H1 (cell line): Measurements from ENCODE around the gene EPB41L4A.

Source experiments
- BRCA1 ChIP-seq: IDR thresholded peaks from 2 replicates; pipeline ENCODE4 v1.6.1; 2012; ENCODE audit warnings: low read depth, low read length, improper control_type of control experiment
- JUN ChIP-seq: IDR thresholded peaks from 2 replicates; pipeline ENCODE4 v1.6.1; 2011; ENCODE audit warnings: low read depth, mild to moderate bottlenecking, improper control_type of control experiment, low read length
- PHF8 ChIP-seq: fragments of 200-600 bp; sonication (generic); conservative IDR thresholded peaks from 2 replicates; pipeline ENCODE4 v1.7.1; 2012; ENCODE audit warnings: low read depth, mild to moderate bottlenecking, inconsistent platforms, low read length, moderate library complexity
- POLR2A ChIP-seq, 2 experiments: IDR thresholded peaks; 1 replicate in 1 of 2; 2 replicates in 1 of 2; pipeline ENCODE4 v1.6.1; 2011; ENCODE audit warnings: low read depth in 2 of 2, low read length in 2 of 2, mild to moderate bottlenecking in 2 of 2; ENCODE audit errors: control extremely low read depth in 1 of 2
- RAD21 ChIP-seq, 2 experiments: IDR thresholded peaks in 1 of 2; conservative IDR thresholded peaks in 1 of 2; 2 replicates each; pipeline ENCODE4 v1.6.1; 2011; ENCODE audit warnings: low read depth in 2 of 2, low read length in 2 of 2, improper control_type of control experiment in 1 of 2, inconsistent platforms in 1 of 2, mild to moderate bottlenecking in 1 of 2, moderate library complexity in 1 of 2
- SP1 ChIP-seq: IDR thresholded peaks from 2 replicates; pipeline ENCODE4 v1.6.1; 2011; ENCODE audit warnings: low read depth, low read length
- SUZ12 ChIP-seq: fragments of 200-600 bp; sonication (generic); IDR thresholded peaks from 2 replicates; pipeline ENCODE4 v1.6.1; 2012; ENCODE audit warnings: mild to moderate bottlenecking, inconsistent platforms, low read length, moderate library complexity, mixed read lengths
- ZNF274 ChIP-seq: IDR thresholded peaks from 2 replicates; pipeline ENCODE4 v1.7.0; 2012; ENCODE audit warnings: low read length, borderline replicate concordance; ENCODE audit errors: extremely low read depth
- TF ChIP-seq, protein P1 (sequence below): IDR thresholded peaks from 2 replicates; pipeline ENCODE4 v1.6.1; 2011; ENCODE audit warnings: low read depth, mild to moderate bottlenecking, low read length; ENCODE audit not compliant: insufficient read depth
- TF ChIP-seq, protein P2 (sequence below): fragments of 300-600 bp; sonication (generic); IDR thresholded peaks from 2 replicates; pipeline ENCODE4 v1.7.1; 2012; ENCODE audit warnings: low read length, moderate library complexity, mild to moderate bottlenecking, inconsistent platforms; ENCODE audit not compliant: insufficient replicate concordance
- TF ChIP-seq, protein P3 (sequence below), 3 experiments: IDR thresholded peaks; 1 replicate in 2 of 3; 2 replicates in 1 of 3; pipeline versions ENCODE4 v1.5.1 to v1.6.1; 2011; ENCODE audit warnings: low read length in 3 of 3, mild to moderate bottlenecking in 3 of 3, inconsistent platforms in 2 of 3, low read depth in 1 of 3, moderate library complexity in 1 of 3; ENCODE audit not compliant: insufficient read depth in 1 of 3; ENCODE audit errors: control extremely low read depth in 1 of 3
- TF ChIP-seq, protein P4 (sequence below): IDR thresholded peaks from 2 replicates; pipeline ENCODE4 v1.6.1; 2012; ENCODE audit warnings: inconsistent platforms

DNA sequence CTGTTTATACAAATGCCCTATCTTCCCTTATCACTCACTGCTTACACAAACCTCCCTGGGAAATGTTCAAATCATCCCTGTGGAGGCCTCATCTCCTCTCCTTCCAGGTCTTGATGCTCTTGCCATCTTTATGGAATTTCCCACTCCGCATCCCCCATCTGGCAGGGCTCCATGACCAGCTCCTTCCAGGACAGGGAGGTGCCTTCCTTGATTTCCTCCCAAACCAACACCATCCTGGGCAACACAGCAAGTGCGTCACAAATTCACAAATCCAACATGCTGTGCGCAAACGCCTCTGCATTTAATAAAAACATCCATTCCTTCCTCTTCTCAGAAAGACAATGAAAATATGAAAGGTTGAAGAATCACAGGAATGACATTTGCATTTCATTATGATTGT, 51.7 kb downstream of the EPB41L4A start:
- TF ChIP-seq, protein P1, sequence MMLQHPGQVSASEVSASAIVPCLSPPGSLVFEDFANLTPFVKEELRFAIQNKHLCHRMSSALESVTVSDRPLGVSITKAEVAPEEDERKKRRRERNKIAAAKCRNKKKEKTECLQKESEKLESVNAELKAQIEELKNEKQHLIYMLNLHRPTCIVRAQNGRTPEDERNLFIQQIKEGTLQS, result no peak
- TF ChIP-seq, protein P2, sequence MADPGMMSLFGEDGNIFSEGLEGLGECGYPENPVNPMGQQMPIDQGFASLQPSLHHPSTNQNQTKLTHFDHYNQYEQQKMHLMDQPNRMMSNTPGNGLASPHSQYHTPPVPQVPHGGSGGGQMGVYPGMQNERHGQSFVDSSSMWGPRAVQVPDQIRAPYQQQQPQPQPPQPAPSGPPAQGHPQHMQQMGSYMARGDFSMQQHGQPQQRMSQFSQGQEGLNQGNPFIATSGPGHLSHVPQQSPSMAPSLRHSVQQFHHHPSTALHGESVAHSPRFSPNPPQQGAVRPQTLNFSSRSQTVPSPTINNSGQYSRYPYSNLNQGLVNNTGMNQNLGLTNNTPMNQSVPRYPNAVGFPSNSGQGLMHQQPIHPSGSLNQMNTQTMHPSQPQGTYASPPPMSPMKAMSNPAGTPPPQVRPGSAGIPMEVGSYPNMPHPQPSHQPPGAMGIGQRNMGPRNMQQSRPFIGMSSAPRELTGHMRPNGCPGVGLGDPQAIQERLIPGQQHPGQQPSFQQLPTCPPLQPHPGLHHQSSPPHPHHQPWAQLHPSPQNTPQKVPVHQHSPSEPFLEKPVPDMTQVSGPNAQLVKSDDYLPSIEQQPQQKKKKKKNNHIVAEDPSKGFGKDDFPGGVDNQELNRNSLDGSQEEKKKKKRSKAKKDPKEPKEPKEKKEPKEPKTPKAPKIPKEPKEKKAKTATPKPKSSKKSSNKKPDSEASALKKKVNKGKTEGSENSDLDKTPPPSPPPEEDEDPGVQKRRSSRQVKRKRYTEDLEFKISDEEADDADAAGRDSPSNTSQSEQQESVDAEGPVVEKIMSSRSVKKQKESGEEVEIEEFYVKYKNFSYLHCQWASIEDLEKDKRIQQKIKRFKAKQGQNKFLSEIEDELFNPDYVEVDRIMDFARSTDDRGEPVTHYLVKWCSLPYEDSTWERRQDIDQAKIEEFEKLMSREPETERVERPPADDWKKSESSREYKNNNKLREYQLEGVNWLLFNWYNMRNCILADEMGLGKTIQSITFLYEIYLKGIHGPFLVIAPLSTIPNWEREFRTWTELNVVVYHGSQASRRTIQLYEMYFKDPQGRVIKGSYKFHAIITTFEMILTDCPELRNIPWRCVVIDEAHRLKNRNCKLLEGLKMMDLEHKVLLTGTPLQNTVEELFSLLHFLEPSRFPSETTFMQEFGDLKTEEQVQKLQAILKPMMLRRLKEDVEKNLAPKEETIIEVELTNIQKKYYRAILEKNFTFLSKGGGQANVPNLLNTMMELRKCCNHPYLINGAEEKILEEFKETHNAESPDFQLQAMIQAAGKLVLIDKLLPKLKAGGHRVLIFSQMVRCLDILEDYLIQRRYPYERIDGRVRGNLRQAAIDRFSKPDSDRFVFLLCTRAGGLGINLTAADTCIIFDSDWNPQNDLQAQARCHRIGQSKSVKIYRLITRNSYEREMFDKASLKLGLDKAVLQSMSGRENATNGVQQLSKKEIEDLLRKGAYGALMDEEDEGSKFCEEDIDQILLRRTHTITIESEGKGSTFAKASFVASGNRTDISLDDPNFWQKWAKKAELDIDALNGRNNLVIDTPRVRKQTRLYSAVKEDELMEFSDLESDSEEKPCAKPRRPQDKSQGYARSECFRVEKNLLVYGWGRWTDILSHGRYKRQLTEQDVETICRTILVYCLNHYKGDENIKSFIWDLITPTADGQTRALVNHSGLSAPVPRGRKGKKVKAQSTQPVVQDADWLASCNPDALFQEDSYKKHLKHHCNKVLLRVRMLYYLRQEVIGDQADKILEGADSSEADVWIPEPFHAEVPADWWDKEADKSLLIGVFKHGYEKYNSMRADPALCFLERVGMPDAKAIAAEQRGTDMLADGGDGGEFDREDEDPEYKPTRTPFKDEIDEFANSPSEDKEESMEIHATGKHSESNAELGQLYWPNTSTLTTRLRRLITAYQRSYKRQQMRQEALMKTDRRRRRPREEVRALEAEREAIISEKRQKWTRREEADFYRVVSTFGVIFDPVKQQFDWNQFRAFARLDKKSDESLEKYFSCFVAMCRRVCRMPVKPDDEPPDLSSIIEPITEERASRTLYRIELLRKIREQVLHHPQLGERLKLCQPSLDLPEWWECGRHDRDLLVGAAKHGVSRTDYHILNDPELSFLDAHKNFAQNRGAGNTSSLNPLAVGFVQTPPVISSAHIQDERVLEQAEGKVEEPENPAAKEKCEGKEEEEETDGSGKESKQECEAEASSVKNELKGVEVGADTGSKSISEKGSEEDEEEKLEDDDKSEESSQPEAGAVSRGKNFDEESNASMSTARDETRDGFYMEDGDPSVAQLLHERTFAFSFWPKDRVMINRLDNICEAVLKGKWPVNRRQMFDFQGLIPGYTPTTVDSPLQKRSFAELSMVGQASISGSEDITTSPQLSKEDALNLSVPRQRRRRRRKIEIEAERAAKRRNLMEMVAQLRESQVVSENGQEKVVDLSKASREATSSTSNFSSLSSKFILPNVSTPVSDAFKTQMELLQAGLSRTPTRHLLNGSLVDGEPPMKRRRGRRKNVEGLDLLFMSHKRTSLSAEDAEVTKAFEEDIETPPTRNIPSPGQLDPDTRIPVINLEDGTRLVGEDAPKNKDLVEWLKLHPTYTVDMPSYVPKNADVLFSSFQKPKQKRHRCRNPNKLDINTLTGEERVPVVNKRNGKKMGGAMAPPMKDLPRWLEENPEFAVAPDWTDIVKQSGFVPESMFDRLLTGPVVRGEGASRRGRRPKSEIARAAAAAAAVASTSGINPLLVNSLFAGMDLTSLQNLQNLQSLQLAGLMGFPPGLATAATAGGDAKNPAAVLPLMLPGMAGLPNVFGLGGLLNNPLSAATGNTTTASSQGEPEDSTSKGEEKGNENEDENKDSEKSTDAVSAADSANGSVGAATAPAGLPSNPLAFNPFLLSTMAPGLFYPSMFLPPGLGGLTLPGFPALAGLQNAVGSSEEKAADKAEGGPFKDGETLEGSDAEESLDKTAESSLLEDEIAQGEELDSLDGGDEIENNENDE, result no peak
- TF ChIP-seq RAD21 (IDR thresholded peaks at IDR 0.05 in 1 of 2, conservative IDR thresholded peaks at IDR 0.05 in 1 of 2; ENCODE audit: low read depth in 2 of 2, low read length in 2 of 2), result no peak
- TF ChIP-seq, protein P3, sequence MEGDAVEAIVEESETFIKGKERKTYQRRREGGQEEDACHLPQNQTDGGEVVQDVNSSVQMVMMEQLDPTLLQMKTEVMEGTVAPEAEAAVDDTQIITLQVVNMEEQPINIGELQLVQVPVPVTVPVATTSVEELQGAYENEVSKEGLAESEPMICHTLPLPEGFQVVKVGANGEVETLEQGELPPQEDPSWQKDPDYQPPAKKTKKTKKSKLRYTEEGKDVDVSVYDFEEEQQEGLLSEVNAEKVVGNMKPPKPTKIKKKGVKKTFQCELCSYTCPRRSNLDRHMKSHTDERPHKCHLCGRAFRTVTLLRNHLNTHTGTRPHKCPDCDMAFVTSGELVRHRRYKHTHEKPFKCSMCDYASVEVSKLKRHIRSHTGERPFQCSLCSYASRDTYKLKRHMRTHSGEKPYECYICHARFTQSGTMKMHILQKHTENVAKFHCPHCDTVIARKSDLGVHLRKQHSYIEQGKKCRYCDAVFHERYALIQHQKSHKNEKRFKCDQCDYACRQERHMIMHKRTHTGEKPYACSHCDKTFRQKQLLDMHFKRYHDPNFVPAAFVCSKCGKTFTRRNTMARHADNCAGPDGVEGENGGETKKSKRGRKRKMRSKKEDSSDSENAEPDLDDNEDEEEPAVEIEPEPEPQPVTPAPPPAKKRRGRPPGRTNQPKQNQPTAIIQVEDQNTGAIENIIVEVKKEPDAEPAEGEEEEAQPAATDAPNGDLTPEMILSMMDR (IDR thresholded peaks at IDR 0.05; ENCODE audit: control extremely low read depth in 1 of 3, insufficient read depth in 1 of 3, low read depth in 1 of 3, low read length in 3 of 3), result no peak
- TF ChIP-seq SP1, result no peak
- no peak for TF ChIP-seq POLR2A (IDR thresholded peaks at IDR 0.05; ENCODE audit: control extremely low read depth in 1 of 2, low read depth in 2 of 2, low read length in 2 of 2)
- TF ChIP-seq SUZ12, result no peak
- TF ChIP-seq BRCA1, result no peak
- no peak for TF ChIP-seq JUN
- TF ChIP-seq ZNF274, result no peak
- TF ChIP-seq PHF8, result no peak
- TF ChIP-seq, protein P4, sequence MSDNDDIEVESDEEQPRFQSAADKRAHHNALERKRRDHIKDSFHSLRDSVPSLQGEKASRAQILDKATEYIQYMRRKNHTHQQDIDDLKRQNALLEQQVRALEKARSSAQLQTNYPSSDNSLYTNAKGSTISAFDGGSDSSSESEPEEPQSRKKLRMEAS, result no peak
